GM23338 (cell line): ENCODE results near the gene CDKN3. TPM values are rescaled to one million over a fixed set of nuclear protein-coding genes. Genes with fewer than 3 reads are reported as not detected.
"Not testable (repeated sequence)": the region's sequence is repeated elsewhere in the genome, so short reads cannot be mapped to it uniquely, and the experiment has no call there.

Source experiments
- ATAC-seq: fragments of 200-7000 bp; cut with Tn5 transposase; 3 replicates; pipeline ENCODE4 v1.9.1; 2020
- DNase-seq: peaks from one replicate; pipeline ENCODE4 v3.0.0-alpha.2; 2015; ENCODE audit warnings: low spot score
- H2AFZ ChIP-seq: fragments of 200-600 bp; sonication (generic); 2 replicates; pipeline ENCODE4 v1.8.0; 2016; ENCODE audit warnings: antibody characterized with exemption, mild to moderate bottlenecking, moderate library complexity
- H3F3A ChIP-seq: fragments of 200-600 bp; sonication (generic); replicated peaks from 2 replicates; pipeline ENCODE4 v1.8.0; 2017; ENCODE audit warnings: antibody characterized with exemption, mixed run types, low read depth
- H3K27ac ChIP-seq: fragments of 200-600 bp; sonication (generic); 2 replicates; pipeline ENCODE4 v1.6.1; 2016; ENCODE audit warnings: low read depth
- H3K27me3 ChIP-seq: fragments of 200-600 bp; sonication (generic); 2 replicates; pipeline ENCODE4 v1.8.0; 2016; ENCODE audit warnings: mild to moderate bottlenecking, mixed run types, moderate library complexity; ENCODE audit not compliant: insufficient read depth
- H3K36me3 ChIP-seq: fragments of 200-600 bp; sonication (generic); 2 replicates; pipeline ENCODE4 v1.8.0; 2016; ENCODE audit warnings: mild to moderate bottlenecking; ENCODE audit not compliant: insufficient read depth
- H3K4me1 ChIP-seq: fragments of 200-600 bp; sonication (generic); 2 replicates; pipeline ENCODE4 v1.8.0; 2016; ENCODE audit warnings: mild to moderate bottlenecking, moderate library complexity; ENCODE audit not compliant: insufficient read depth
- H3K4me2 ChIP-seq: fragments of 200-600 bp; sonication (generic); 2 replicates; pipeline ENCODE4 v1.7.1; 2017; ENCODE audit warnings: mixed run types
- H3K4me3 ChIP-seq: fragments of 200-600 bp; sonication (generic); 2 replicates; pipeline ENCODE4 v1.6.1; 2016; ENCODE audit warnings: mixed run types
- H3K79me2 ChIP-seq: fragments of 200-600 bp; sonication (generic); replicated peaks from 2 replicates; pipeline ENCODE4 v1.8.0; 2017; ENCODE audit warnings: mild to moderate bottlenecking; ENCODE audit not compliant: insufficient read depth
- H3K9me2 ChIP-seq: fragments of 200-600 bp; sonication (generic); 2 replicates; pipeline ENCODE4 v1.8.0; 2017; ENCODE audit not compliant: insufficient read depth
- H4K20me1 ChIP-seq: fragments of 200-600 bp; sonication (generic); replicated peaks from 2 replicates; pipeline ENCODE4 v1.8.0; 2017; ENCODE audit warnings: mild to moderate bottlenecking; ENCODE audit not compliant: insufficient read depth
- H3K27ac Mint-ChIP-seq: 2 replicates; pipeline ENCODE4 v1.8.0; 2020; ENCODE audit warnings: inconsistent platforms, mild to moderate bottlenecking, moderate library complexity, mixed read lengths
- H3K27me3 Mint-ChIP-seq: 3 replicates; pipeline ENCODE4 v1.8.0; 2022; ENCODE audit warnings: low read depth, mild to moderate bottlenecking, moderate library complexity, mixed read lengths, inconsistent platforms; ENCODE audit not compliant: insufficient read depth, poor library complexity
- H3K36me3 Mint-ChIP-seq: 3 replicates; pipeline ENCODE4 v1.8.0; 2021; ENCODE audit warnings: low read depth, mild to moderate bottlenecking, inconsistent platforms, moderate library complexity, mixed read lengths
- H3K4me1 Mint-ChIP-seq: 3 replicates; pipeline ENCODE4 v1.8.0; 2020; ENCODE audit warnings: mild to moderate bottlenecking, inconsistent platforms, mixed read lengths
- H3K4me3 Mint-ChIP-seq: 3 replicates; pipeline ENCODE4 v1.8.0; 2021; ENCODE audit warnings: moderate library complexity, mild to moderate bottlenecking, inconsistent platforms, mixed read lengths
- H3K9me3 Mint-ChIP-seq: 3 replicates; pipeline ENCODE4 v1.8.0; 2020; ENCODE audit warnings: moderate library complexity, mild to moderate bottlenecking, inconsistent platforms, mixed read lengths
- CREB1 ChIP-seq: fragments of 250-450 bp; sonication (Bioruptor Pico); IDR thresholded peaks from 2 replicates; pipeline ENCODE4 v1.5.0; 2020; ENCODE audit warnings: low read depth, mild to moderate bottlenecking, moderate library complexity
- ETS1 ChIP-seq: IDR thresholded peaks from 2 replicates; pipeline ENCODE4 v1.6.1; 2016; ENCODE audit warnings: antibody characterized with exemption
- EZH2 ChIP-seq: fragments of 200-600 bp; sonication (generic); IDR thresholded peaks from one replicate; pipeline ENCODE4 v1.8.0; 2017; ENCODE audit warnings: antibody characterized with exemption, mild to moderate bottlenecking, low read depth; ENCODE audit not compliant: unreplicated experiment
- EZH2phosphoT487 ChIP-seq: fragments of 200-600 bp; sonication (generic); IDR thresholded peaks from one replicate; pipeline ENCODE4 v1.8.1; 2018; ENCODE audit warnings: antibody characterized with exemption; ENCODE audit not compliant: unreplicated experiment
- JUNB ChIP-seq: IDR thresholded peaks from one replicate; pipeline ENCODE4 v1.6.1; 2016; ENCODE audit warnings: antibody characterized with exemption; ENCODE audit not compliant: unreplicated experiment
- NANOG ChIP-seq: IDR thresholded peaks from 2 replicates; pipeline ENCODE4 v1.6.1; 2016; ENCODE audit warnings: antibody characterized with exemption, borderline replicate concordance
- POLR2AphosphoS5 ChIP-seq: IDR thresholded peaks from 2 replicates; pipeline ENCODE4 v1.6.1; 2016; ENCODE audit warnings: antibody characterized with exemption, low read depth
- REST ChIP-seq: IDR thresholded peaks from one replicate; pipeline ENCODE4 v1.6.1; 2018; ENCODE audit warnings: antibody characterized with exemption; ENCODE audit not compliant: unreplicated experiment
- STAT1 ChIP-seq: IDR thresholded peaks from one replicate; pipeline ENCODE4 v1.6.1; 2016; ENCODE audit warnings: antibody characterized with exemption; ENCODE audit not compliant: unreplicated experiment
- ZNF114 ChIP-seq: fragments of 250-450 bp; sonication (Bioruptor Pico); IDR thresholded peaks from 2 replicates; pipeline ENCODE4 v1.5.0; 2020; ENCODE audit warnings: mild to moderate bottlenecking, moderate library complexity
- ZNF462 ChIP-seq: fragments of 250-450 bp; sonication (Bioruptor Pico); IDR thresholded peaks from 2 replicates; pipeline ENCODE4 v1.5.0; 2020; ENCODE audit warnings: mild to moderate bottlenecking, moderate library complexity
- polyA plus RNA-seq: library from polyadenylated mRNA; unstranded; fragments of >200 nt; fragmentation: Nextera tagmentation; extraction: Ambion mirVana; gene quantifications from 2 replicates; pipeline ENCODE4 v1.2.1, GENCODE V29; 2016
- total RNA-seq: library from RNA; depleted of rRNA; stranded (reverse); fragments of >200 nt; shearing (Covaris generic); gene quantifications from 2 replicates; pipeline ENCODE4 v1.2.3, GENCODE V29; 2014

CDKN3 gene
- total and polyA plus RNA-seq, 2 experiments from 2014 or later = 36.3 to 97.4 TPM

GRCh38 chr14:54455363-54455762, 58.6 kb downstream of the CDKN3 start (continued):
- no peak for TF ChIP-seq ZNF462
- TF ChIP-seq POLR2AphosphoS5 = no peak
- no peak for TF ChIP-seq REST
- no peak for TF ChIP-seq STAT1
- TF ChIP-seq CREB1 = no peak
- no peak for TF ChIP-seq ETS1
- TF ChIP-seq ZNF114 (CRISPR knock-in tag) = no peak
- no peak for TF ChIP-seq NANOG
- TF ChIP-seq EZH2phosphoT487 = no peak
- TF ChIP-seq EZH2 = no peak
- no peak for TF ChIP-seq JUNB

DNA sequence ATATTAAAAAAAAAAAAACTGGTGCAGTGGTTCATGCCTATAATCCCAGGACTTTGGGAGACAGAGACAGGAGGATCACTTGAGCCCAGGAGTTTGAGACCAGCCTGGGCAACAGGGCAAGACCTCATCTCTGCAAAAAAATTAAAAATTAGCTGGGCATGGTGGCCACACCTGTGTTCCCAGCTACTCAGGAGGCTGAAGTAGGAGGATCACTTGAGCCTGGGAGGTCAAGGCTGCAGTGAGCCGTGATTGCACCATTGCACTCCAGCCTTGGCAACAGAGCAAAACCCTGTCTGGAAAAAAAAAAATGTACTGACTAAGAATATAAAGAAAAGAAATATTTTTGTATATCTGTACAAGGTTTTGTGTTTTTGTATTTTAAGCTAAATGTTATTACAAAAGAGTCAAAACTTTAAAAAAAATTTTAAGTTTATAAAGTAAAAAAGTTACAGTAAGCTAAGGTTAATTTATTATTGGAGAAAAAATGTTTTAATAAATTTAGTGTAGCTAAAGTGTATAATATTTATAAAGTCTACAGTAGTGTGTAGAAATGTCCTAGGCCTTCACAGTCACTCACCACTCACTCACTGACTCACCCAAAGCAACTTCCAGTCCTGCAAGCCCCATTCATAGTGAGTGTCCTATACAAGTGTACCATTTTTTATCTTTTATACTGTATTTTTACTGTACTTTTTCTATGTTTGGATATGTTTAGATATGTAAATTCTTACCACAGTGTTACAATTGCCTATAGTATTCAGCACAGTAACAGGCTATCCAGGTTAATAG, 60.2 kb downstream of the CDKN3 start:
- not testable (repeated sequence) for H3K79me2 ChIP-seq

More for the DNA sequence above, 60.2 kb downstream of the CDKN3 start:
- H3K4me1 ChIP-seq, H3K4me3 ChIP-seq, H3K4me2 ChIP-seq, H3K27ac Mint-ChIP-seq, DNase-seq, H4K20me1 ChIP-seq, H3K27ac ChIP-seq, H2AFZ ChIP-seq, H3K4me3 Mint-ChIP-seq, ATAC-seq, H3K36me3 ChIP-seq, H3K27me3 Mint-ChIP-seq, H3F3A ChIP-seq, H3K9me2 ChIP-seq, H3K4me1 Mint-ChIP-seq, H3K27me3 ChIP-seq: not testable (repeated sequence)
- H3K9me3 Mint-ChIP-seq = peaks cover 24% of the 10 kb centered on the region
- H3K36me3 Mint-ChIP-seq = peaks cover 12% of the 10 kb centered on the region; the same call in 2 of the 3 replicates
